SK-N-MC (cell line): Measurements from ENCODE around the gene SH2D5.
"Not testable (repeated sequence)": the region's sequence is repeated elsewhere in the genome, so short reads cannot be mapped to it uniquely, and the experiment has no call there.

Experiments used
- DNase-seq: peaks from one replicate; pipeline ENCODE4 v3.0.0-alpha.2; 2011; ENCODE audit warnings: low read depth, low spot score
- H3K27ac ChIP-seq: fragments of 200-600 bp; sonication (generic); 2 replicates; pipeline ENCODE4 v1.5.1; 2016; ENCODE audit warnings: mixed run types
- H3K36me3 ChIP-seq: fragments of 200-600 bp; sonication (generic); 2 replicates; pipeline ENCODE4 v1.6.1; 2017; ENCODE audit warnings: antibody characterized with exemption, low read length, mixed read lengths; ENCODE audit not compliant: insufficient read depth
- H3K4me3 ChIP-seq: fragments of 200-600 bp; sonication (generic); 2 replicates; pipeline ENCODE4 v1.5.1; 2016
- H3K9ac ChIP-seq: fragments of 200-600 bp; sonication (generic); 2 replicates; pipeline ENCODE4 v1.8.0; 2017; ENCODE audit warnings: mixed run types, mixed read lengths; ENCODE audit not compliant: insufficient read length
- H3K9me3 ChIP-seq: fragments of 200-600 bp; sonication (generic); 2 replicates; pipeline ENCODE4 v1.6.1; 2017; ENCODE audit warnings: low read depth, mild to moderate bottlenecking, antibody characterized with exemption, low read length, moderate library complexity, mixed read lengths
- EZH2 ChIP-seq: fragments of 200-600 bp; sonication (generic); IDR thresholded peaks from one replicate; pipeline ENCODE4 v1.6.1; 2017; ENCODE audit warnings: antibody characterized with exemption
- FOXP2 ChIP-seq: optimal IDR thresholded peaks from 2 replicates; pipeline ENCODE3; 2011; ENCODE audit warnings: mild to moderate bottlenecking, moderate library complexity; ENCODE audit not compliant: insufficient read depth; ENCODE audit errors: extremely low read length, control extremely low read depth
- POLR2AphosphoS5 ChIP-seq: IDR thresholded peaks from 2 replicates; pipeline ENCODE4 v1.6.1; 2012; ENCODE audit warnings: mild to moderate bottlenecking, low read depth, low read length, borderline replicate concordance

SH2D5 gene

GRCh38 chr1:20684651-20685050 lies 47.9 kb downstream of the SH2D5 start:
- Histone ChIP-seq H3K4me3 (no peak overlapping the region), H3K27ac (no peak overlapping the region), H3K36me3 (no peaks in the 10 kb centered on the region), H3K9ac (no peak overlapping the region), H3K9me3 (no peaks in the 10 kb centered on the region)
- DNase-seq = no peak
- TF ChIP-seq EZH2 (no peak), POLR2AphosphoS5 (no peak), FOXP2 (no peak)

DNA sequence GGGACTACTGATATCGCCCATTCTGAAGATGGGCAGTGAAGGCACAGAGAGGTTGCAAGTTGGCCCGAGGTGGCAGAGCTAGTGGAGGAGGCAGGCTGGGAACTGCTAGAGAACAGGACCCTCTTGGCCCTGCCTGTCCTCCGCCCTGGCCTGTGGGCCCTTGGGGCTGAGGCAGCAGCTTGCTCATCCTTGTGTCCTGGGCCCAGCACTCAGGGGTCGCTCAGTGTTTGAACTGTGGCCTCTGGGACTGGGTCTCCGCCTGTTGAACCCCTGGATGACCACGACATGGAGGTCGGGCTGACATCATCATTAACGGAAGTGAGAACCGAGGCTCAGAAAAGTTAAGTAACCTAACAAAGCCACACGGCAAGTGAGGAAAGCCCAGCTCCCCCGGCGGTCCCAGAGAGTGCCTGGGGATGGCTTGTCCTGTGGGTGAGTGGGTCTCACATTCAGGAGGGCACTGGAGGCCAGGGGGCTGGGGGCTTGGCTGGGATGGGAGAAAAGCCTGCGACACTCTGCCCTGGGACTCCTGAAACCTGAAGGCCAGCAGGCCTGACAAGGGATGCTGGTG lies 48.4 kb downstream of the SH2D5 start:
- no peak for DNase-seq
- TF ChIP-seq FOXP2 = no peak
- no peak for TF ChIP-seq EZH2
- TF ChIP-seq POLR2AphosphoS5 = no peak
- no peak overlapping the region for H3K4me3 ChIP-seq
- no peak overlapping the region for H3K27ac ChIP-seq
- H3K9me3 ChIP-seq = no peaks in the 10 kb centered on the region
- H3K9ac ChIP-seq = no peak overlapping the region
- H3K36me3 ChIP-seq = no peaks in the 10 kb centered on the region

GRCh38 chr1:20683614-20684013 lies 48.9 kb downstream of the SH2D5 start:
- no peaks in the 10 kb centered on the region for H3K36me3 ChIP-seq
- no peak for DNase-seq
- TF ChIP-seq FOXP2 = no peak
- TF ChIP-seq EZH2 = no peak
- TF ChIP-seq POLR2AphosphoS5 = no peak
- no peak overlapping the region for H3K9ac ChIP-seq
- H3K9me3 ChIP-seq = no peaks in the 10 kb centered on the region
- no peak overlapping the region for H3K4me3 ChIP-seq
- H3K27ac ChIP-seq = no peak overlapping the region

DNA sequence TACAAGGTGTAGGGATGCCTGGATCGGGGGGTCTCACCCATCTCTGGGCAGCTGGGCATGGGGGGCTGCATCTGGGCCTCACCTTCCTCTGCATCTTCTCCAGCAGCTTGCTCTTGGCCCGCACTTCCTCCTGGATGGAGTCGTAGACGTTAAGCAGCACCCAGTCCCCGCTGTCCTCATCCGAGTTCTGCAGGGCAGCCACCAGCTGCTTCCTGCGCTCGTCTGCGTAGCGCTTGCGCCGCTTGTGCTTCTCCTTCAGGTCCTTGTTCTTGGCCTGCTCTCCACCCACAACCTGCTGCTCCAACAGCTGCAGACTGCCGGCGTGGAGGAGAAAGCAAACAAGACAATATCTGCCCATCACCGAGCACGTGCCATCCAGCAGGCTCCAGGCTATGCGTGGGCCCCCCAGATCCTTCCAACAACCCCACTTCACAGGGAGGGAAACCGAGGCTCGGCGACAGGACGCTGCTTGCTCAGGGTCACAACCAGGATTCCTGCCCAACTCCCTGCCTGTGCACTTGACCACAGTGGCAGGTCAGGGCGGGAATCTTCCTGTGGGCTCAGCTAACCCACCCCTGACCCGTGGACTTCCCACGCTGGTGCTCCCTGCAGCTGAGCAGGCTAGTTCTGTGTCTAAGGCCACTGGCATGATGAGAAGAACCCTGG lies 49.8 kb downstream of the SH2D5 start:
- DNase-seq = no peak
- H3K36me3 ChIP-seq = no peaks in the 10 kb centered on the region

GRCh38 chr1:20681999-20682398 lies 50.5 kb downstream of the SH2D5 start:
- Histone ChIP-seq H3K4me3 (no peak overlapping the region), H3K36me3 (no peaks in the 10 kb centered on the region), H3K9ac (no peak overlapping the region), H3K9me3 (no peaks in the 10 kb centered on the region), H3K27ac (no peak overlapping the region)
- no peak for DNase-seq
- no peak for TF ChIP-seq POLR2AphosphoS5
- no peak for TF ChIP-seq FOXP2
- TF ChIP-seq EZH2 = no peak

More for the DNA sequence above, 49.8 kb downstream of the SH2D5 start:
- no peak overlapping the region for H3K4me3 ChIP-seq
- no peaks in the 10 kb centered on the region for H3K9me3 ChIP-seq
- no peak for TF ChIP-seq POLR2AphosphoS5
- TF ChIP-seq EZH2 = no peak
- TF ChIP-seq FOXP2 = no peak
- no peak overlapping the region for H3K27ac ChIP-seq
- H3K9ac ChIP-seq = no peak overlapping the region

DNA sequence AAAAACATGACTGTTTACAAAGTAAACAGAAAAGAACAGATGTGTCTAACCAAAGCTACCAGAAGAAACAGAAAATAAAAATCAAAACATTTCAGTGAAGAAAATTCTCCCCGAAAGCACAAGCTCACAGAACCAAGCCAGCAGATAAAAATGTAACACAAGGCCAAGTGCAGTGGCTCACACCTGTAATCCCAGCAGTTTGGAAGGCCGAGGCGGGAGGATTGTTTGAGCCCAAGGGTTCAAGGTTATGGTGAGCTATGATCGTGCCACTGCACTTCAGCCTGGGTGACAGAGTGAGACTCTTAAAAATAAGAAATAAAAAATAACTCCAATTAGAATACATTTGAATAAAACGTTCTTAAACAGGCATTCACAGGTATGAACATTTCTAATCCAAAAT lies 52.2 kb downstream of the SH2D5 start:
- Histone ChIP-seq H3K9ac (no peak overlapping the region), H3K9me3 (no peaks in the 10 kb centered on the region), H3K36me3 (no peaks in the 10 kb centered on the region), H3K27ac (no peak overlapping the region), H3K4me3 (no peak overlapping the region)
- DNase-seq = no peak
- TF ChIP-seq FOXP2 (no peak), POLR2AphosphoS5 (no peak), EZH2 (no peak)

- Histone ChIP-seq H3K36me3 (no peaks in the 10 kb centered on the region), H3K27ac (no peak overlapping the region), H3K9me3 (no peaks in the 10 kb centered on the region), H3K4me3 (no peak overlapping the region), H3K9ac (no peak overlapping the region)
- TF ChIP-seq FOXP2 (no peak), EZH2 (no peak), POLR2AphosphoS5 (no peak)
- no peak for DNase-seq
Measured at GRCh38 chr1:20678599-20678998, 53.9 kb downstream of the SH2D5 start.

GRCh38 chr1:20673626-20674025 lies 58.9 kb downstream of the SH2D5 start:
- not testable (repeated sequence) for H3K9ac ChIP-seq, H3K36me3 ChIP-seq, H3K27ac ChIP-seq, DNase-seq, H3K4me3 ChIP-seq, H3K9me3 ChIP-seq

DNA sequence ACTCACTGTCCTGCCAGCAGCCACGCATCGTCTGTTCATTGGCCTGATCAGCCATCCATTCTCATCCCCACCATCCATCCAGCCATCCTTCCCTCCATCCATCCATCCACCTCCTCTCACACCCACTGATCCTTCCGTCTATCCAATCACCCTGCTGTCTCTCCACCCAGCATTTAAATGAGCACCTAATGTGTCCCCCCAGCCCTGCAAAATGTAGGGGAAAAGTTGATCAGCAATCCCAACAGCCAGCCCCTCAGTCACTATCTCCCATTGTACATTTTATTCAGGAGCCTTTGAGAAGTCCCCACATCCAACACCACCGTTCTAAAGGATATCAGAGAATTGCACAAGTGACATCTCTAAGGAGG lies 60.3 kb downstream of the SH2D5 start:
- DNase-seq = no peak
- H3K4me3 ChIP-seq = no peak overlapping the region
- no peak for TF ChIP-seq POLR2AphosphoS5
- no peak for TF ChIP-seq FOXP2
- no peak for TF ChIP-seq EZH2
- no peak overlapping the region for H3K27ac ChIP-seq
- H3K9me3 ChIP-seq = no peaks in the 10 kb centered on the region
- H3K36me3 ChIP-seq = no peaks in the 10 kb centered on the region
- H3K9ac ChIP-seq = no peak overlapping the region
